Endodermal cell (in vitro differentiated cells): ENCODE data around the gene ERCC3. TPM values are rescaled to one million over a fixed set of nuclear protein-coding genes. Genes with fewer than 3 reads are reported as not detected.

ENCODE experiments used
- DNase-seq: peaks from one replicate; pipeline ENCODE4 v3.0.0-alpha.2; 2017
- H3K27ac ChIP-seq: 2 replicates; pipeline ENCODE4 v1.5.1; 2013; ENCODE audit warnings: mild to moderate bottlenecking, low read depth, low read length, moderate library complexity
- H3K27me3 ChIP-seq: 2 replicates; pipeline ENCODE4 v1.6.1; 2013; ENCODE audit warnings: mild to moderate bottlenecking, low read length, moderate library complexity; ENCODE audit not compliant: insufficient read depth, control insufficient read depth, poor library complexity, severe bottlenecking
- H3K36me3 ChIP-seq: 2 replicates; pipeline ENCODE4 v1.7.0; 2013; ENCODE audit warnings: mild to moderate bottlenecking, low read length, moderate library complexity; ENCODE audit not compliant: control insufficient read depth, insufficient read depth
- H3K4me1 ChIP-seq: one replicate; pipeline ENCODE4 v1.7.0; 2013; ENCODE audit warnings: low read length; ENCODE audit not compliant: control insufficient read depth, insufficient read depth
- H3K4me3 ChIP-seq: 2 replicates; pipeline ENCODE4 v1.5.1; 2013; ENCODE audit warnings: mild to moderate bottlenecking, low read length, moderate library complexity
- H3K9ac ChIP-seq: 2 replicates; pipeline ENCODE4 v1.6.1; 2013; ENCODE audit warnings: mild to moderate bottlenecking, low read length, moderate library complexity; ENCODE audit not compliant: poor library complexity, severe bottlenecking; ENCODE audit errors: extremely low read depth
- H3K9me3 ChIP-seq: 2 replicates; pipeline ENCODE4 v1.6.1; 2013; ENCODE audit warnings: mild to moderate bottlenecking, low read length, moderate library complexity; ENCODE audit not compliant: control insufficient read depth
- H3K27ac Mint-ChIP-seq: 2 replicates; pipeline ENCODE4 v1.8.0; 2020; ENCODE audit warnings: mixed read lengths
- H3K27me3 Mint-ChIP-seq: 2 replicates; pipeline ENCODE4 v1.8.0; 2021; ENCODE audit warnings: mild to moderate bottlenecking, mixed read lengths; ENCODE audit not compliant: insufficient read depth
- H3K36me3 Mint-ChIP-seq: 2 replicates; pipeline ENCODE4 v1.8.0; 2020; ENCODE audit warnings: low read depth, mixed read lengths
- H3K4me1 Mint-ChIP-seq: 2 replicates; pipeline ENCODE4 v1.8.0; 2020; ENCODE audit warnings: mixed read lengths
- H3K4me3 Mint-ChIP-seq: 2 replicates; pipeline ENCODE4 v1.8.0; 2020; ENCODE audit warnings: mild to moderate bottlenecking, moderate library complexity, mixed read lengths
- H3K9me3 Mint-ChIP-seq: 2 replicates; pipeline ENCODE4 v1.8.0; 2020; ENCODE audit warnings: mild to moderate bottlenecking, mixed read lengths
- CTCF ChIP-seq: fragments of 200-600 bp; sonication (generic); conservative IDR thresholded peaks from 2 replicates; pipeline ENCODE4 v1.5.0; 2021; ENCODE audit warnings: antibody characterized with exemption, mild to moderate bottlenecking
- WGBS, 2 experiments: methylation state at CpG; one replicate each; pipeline versions ENCODE4 v1.1.5 to v1.1.7; 2013; ENCODE audit warnings: missing lambda C conversion rate in 2 of 2, mixed read lengths in 1 of 2; ENCODE audit not compliant: insufficient coverage in 1 of 2, insufficient read length in 1 of 2; 5-methylcytosine and 5-hydroxymethylcytosine counted together
- total RNA-seq, 2 donors: library from RNA; stranded (reverse); fragmentation: NEBNext Ultra II Directional in 1 of 2; extraction: Animal tissue kit (Norgen Biotek cat#: 25700) in 1 of 2; gene quantifications; 2 replicates in 1 of 2; 3 replicates in 1 of 2; pipeline ENCODE4 v1.2.1, GENCODE V29; 2021

Gene ERCC3
- total RNA-seq, 2 donors from 2014 or later, result 64.5 to 72.6 TPM

GRCh38 chr2:127320067-127320466, 26.1 kb upstream of the ERCC3 start:
- Mint-ChIP-seq H3K9me3 (peaks cover 6% of the 10 kb centered on the region), H3K4me3 (no peak overlapping the region), H3K27ac (no peak overlapping the region), H3K4me1 (no peaks in the 10 kb centered on the region), H3K27me3 (no peaks in the 10 kb centered on the region), H3K36me3 (peaks cover 51% of the 10 kb centered on the region)
- 86 to 96% methylated on average over 1 of the region's 1 CpG for WGBS, 2 experiments
- no peak overlapping the region for H3K27ac ChIP-seq
- no peaks in the 10 kb centered on the region for H3K4me1 ChIP-seq
- peaks cover 70% of the 10 kb centered on the region for H3K36me3 ChIP-seq
- no peak overlapping the region for H3K4me3 ChIP-seq
- H3K9ac ChIP-seq, result no peak overlapping the region
- H3K9me3 ChIP-seq, result peaks cover 7% of the 10 kb centered on the region
- TF ChIP-seq CTCF, result no peak
- no peak for DNase-seq
- no peaks in the 10 kb centered on the region for H3K27me3 ChIP-seq

- H3K27ac Mint-ChIP-seq, result no peak overlapping the region
- 96 to 100% methylated on average over 2 to 7 of the region's 7 CpGs for WGBS, 2 experiments
- Histone ChIP-seq H3K27ac (no peak overlapping the region), H3K4me3 (no peak overlapping the region), H3K9me3 (no peaks in the 10 kb centered on the region), H3K9ac (no peak overlapping the region), H3K36me3 (peaks cover 72% of the 10 kb centered on the region), H3K4me1 (no peaks in the 10 kb centered on the region), H3K27me3 (no peaks in the 10 kb centered on the region)
- no peak overlapping the region for H3K4me3 Mint-ChIP-seq
- H3K9me3 Mint-ChIP-seq, result no peaks in the 10 kb centered on the region
- DNase-seq, result no peak
- no peaks in the 10 kb centered on the region for H3K27me3 Mint-ChIP-seq
- H3K4me1 Mint-ChIP-seq, result no peaks in the 10 kb centered on the region
- TF ChIP-seq CTCF, result no peak
- peaks cover 50% of the 10 kb centered on the region for H3K36me3 Mint-ChIP-seq
Measured at GRCh38 chr2:127314193-127314988, 20.4 kb upstream of the ERCC3 start.

GRCh38 chr2:127313406-127313805, 19.5 kb upstream of the ERCC3 start:
- Mint-ChIP-seq H3K36me3 (peaks cover 44% of the 10 kb centered on the region), H3K4me1 (no peaks in the 10 kb centered on the region), H3K4me3 (no peak overlapping the region), H3K9me3 (no peaks in the 10 kb centered on the region), H3K27ac (no peak overlapping the region), H3K27me3 (no peaks in the 10 kb centered on the region)
- H3K4me3 ChIP-seq, result no peak overlapping the region
- DNase-seq, result no peak
- peaks cover 72% of the 10 kb centered on the region for H3K36me3 ChIP-seq
- no peak for TF ChIP-seq CTCF
- H3K9me3 ChIP-seq, result no peaks in the 10 kb centered on the region
- H3K27ac ChIP-seq, result no peak overlapping the region
- H3K27me3 ChIP-seq, result no peaks in the 10 kb centered on the region
- WGBS, 2 experiments, result 100% methylated on average over 3 of the region's 3 CpGs; no CpG with 5 or more reads in 1 of the 2 experiments
- no peak overlapping the region for H3K9ac ChIP-seq
- H3K4me1 ChIP-seq, result no peaks in the 10 kb centered on the region
